Prostate gland (tissue), 2 donors: ENCODE measurements around the gene CCDC195.

Experiments
- POLR2A ChIP-seq: fragments of 450-650 bp; IDR thresholded peaks from one replicate; pipeline ENCODE4 v1.6.1; 2016; ENCODE audit warnings: antibody characterized with exemption, mild to moderate bottlenecking
- TF ChIP-seq, protein P1 (sequence below), 4 experiments: fragments of 200-600 bp in 2 of 4; fragments of 450-650 bp in 2 of 4; sonication (generic) in 2 of 4; IDR thresholded peaks; 1 replicate in 3 of 4; 2 replicates in 1 of 4; pipeline ENCODE4 v1.5.1; 2016 to 2019; ENCODE audit warnings: antibody characterized with exemption in 4 of 4, mild to moderate bottlenecking in 2 of 4, moderate library complexity in 2 of 4

DNA sequence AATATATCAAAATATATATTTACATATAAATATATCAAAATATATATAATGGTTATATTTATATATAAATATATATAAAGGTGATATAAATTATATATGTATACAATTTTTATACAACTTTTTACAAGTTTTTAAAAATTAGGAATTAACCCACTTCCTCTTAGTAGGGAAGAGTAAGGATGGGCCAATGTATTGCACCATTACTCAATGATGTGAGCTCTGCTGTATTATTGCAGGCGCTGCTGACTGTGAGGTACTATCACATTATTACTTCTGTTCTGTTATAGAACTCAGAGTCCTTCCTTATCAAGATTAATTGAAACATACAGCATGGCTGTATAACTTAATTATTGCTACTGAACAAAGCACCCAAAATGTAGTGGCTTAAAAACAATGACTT, 46.0 kb downstream of the CCDC195 start:
- TF ChIP-seq, protein P1, sequence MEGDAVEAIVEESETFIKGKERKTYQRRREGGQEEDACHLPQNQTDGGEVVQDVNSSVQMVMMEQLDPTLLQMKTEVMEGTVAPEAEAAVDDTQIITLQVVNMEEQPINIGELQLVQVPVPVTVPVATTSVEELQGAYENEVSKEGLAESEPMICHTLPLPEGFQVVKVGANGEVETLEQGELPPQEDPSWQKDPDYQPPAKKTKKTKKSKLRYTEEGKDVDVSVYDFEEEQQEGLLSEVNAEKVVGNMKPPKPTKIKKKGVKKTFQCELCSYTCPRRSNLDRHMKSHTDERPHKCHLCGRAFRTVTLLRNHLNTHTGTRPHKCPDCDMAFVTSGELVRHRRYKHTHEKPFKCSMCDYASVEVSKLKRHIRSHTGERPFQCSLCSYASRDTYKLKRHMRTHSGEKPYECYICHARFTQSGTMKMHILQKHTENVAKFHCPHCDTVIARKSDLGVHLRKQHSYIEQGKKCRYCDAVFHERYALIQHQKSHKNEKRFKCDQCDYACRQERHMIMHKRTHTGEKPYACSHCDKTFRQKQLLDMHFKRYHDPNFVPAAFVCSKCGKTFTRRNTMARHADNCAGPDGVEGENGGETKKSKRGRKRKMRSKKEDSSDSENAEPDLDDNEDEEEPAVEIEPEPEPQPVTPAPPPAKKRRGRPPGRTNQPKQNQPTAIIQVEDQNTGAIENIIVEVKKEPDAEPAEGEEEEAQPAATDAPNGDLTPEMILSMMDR (IDR thresholded peaks at IDR 0.05) = no peak
- no peak for TF ChIP-seq POLR2A
